Measurements from ENCODE around the gene DUOX1. TPM values are rescaled to one million over a fixed set of nuclear protein-coding genes. Genes with fewer than 3 reads are reported as not detected.
"Not testable (repeated sequence)": the region's sequence is repeated elsewhere in the genome, so short reads cannot be mapped to it uniquely, and the experiment has no call there.

DUOX1 gene
- total RNA-seq, 1 donor = not detected

- TF ChIP-seq CTCF (IDR thresholded peaks at IDR 0.05; ENCODE audit: insufficient read depth, low read length) = no peak
- DNase-seq (ENCODE audit: low read depth) = no peak
These were observed 1.7 kb downstream of the DUOX1 start for GRCh38 chr15:45131510-45131909.

GRCh38 chr15:45132844-45133560 is 3.2 kb downstream of the DUOX1 start:
- H3K4me3 ChIP-seq (ENCODE audit: low read depth, low read length) = no peak overlapping the region
- TF ChIP-seq CTCF (IDR thresholded peaks at IDR 0.05; ENCODE audit: insufficient read depth, low read length) = no peak
- no peak for DNase-seq (ENCODE audit: low read depth)

More at GRCh38 chr15:45131510-45131909, 1.7 kb downstream of the DUOX1 start:
- H3K4me3 ChIP-seq (ENCODE audit: low read depth, low read length) = no peak overlapping the region

GRCh38 chr15:45133561-45133920 is 3.7 kb downstream of the DUOX1 start:
- DNase-seq (ENCODE audit: low read depth) = no peak
- H3K4me3 ChIP-seq (ENCODE audit: low read depth, low read length) = no peak overlapping the region
- TF ChIP-seq CTCF (IDR thresholded peaks at IDR 0.05; ENCODE audit: insufficient read depth, low read length) = no peak

- DNase-seq (ENCODE audit: low read depth) = no peak
- no peak overlapping the region for H3K4me3 ChIP-seq (ENCODE audit: low read depth, low read length)
- no peak for TF ChIP-seq CTCF (IDR thresholded peaks at IDR 0.05; ENCODE audit: insufficient read depth, low read length)
These were observed 4.3 kb downstream of the DUOX1 start for GRCh38 chr15:45134046-45134445.

- H3K4me3 ChIP-seq (ENCODE audit: low read depth, low read length) = no peak overlapping the region
- DNase-seq (ENCODE audit: low read depth) = no peak
- no peak for TF ChIP-seq CTCF (IDR thresholded peaks at IDR 0.05; ENCODE audit: insufficient read depth, low read length)
These were observed 5.1 kb downstream of the DUOX1 start for GRCh38 chr15:45134682-45135604.

GRCh38 chr15:45135705-45136377 is 6.0 kb downstream of the DUOX1 start:
- not testable (repeated sequence) for DNase-seq (ENCODE audit: low read depth); H3K4me3 ChIP-seq (ENCODE audit: low read depth, low read length)

- TF ChIP-seq CTCF (IDR thresholded peaks at IDR 0.05; ENCODE audit: insufficient read depth, low read length) = peak; percentile 24
- DNase-seq (ENCODE audit: low read depth) = no peak
These were observed 6.6 kb downstream of the DUOX1 start for GRCh38 chr15:45136378-45136764.

More at GRCh38 chr15:45136378-45136764, 6.6 kb downstream of the DUOX1 start:
- no peak overlapping the region for H3K4me3 ChIP-seq (ENCODE audit: low read depth, low read length)
